H1 (cell line): ENCODE measurements around the gene GNB1L. TPM values are rescaled to one million over a fixed set of nuclear protein-coding genes. Genes with fewer than 3 reads are reported as not detected.

Experiments used
- CTCF ChIA-PET: fragments of 300-600 bp; sonication (Branson Sonifier 250); formaldehyde crosslinking; loops from one replicate; lab custom pipeline; 2021; ENCODE audit not compliant: partially characterized antibody; lab: Charles Lee
- POLR2A ChIA-PET: fragments of 300-600 bp; sonication (Branson Sonifier 250); formaldehyde crosslinking; loops from one replicate; lab custom pipeline; 2021; ENCODE audit warnings: inconsistent platforms; ENCODE audit not compliant: partially characterized antibody; lab: Charles Lee
- DNase-seq, 2 experiments: peaks; one replicate each; pipeline versions ENCODE4 v3.0.0 to v3.0.0-alpha.2; 2010 to 2022; ENCODE audit warnings: low spot score in 2 of 2, low read depth in 1 of 2, mixed read lengths in 1 of 2
- FAIRE-seq: peaks from 2 replicates; lab custom pipeline; 2011; peaks lifted over from hg19 to GRCh38; lab: Jason Lieb, UNC
- H2AFZ ChIP-seq: 2 replicates; pipeline ENCODE4 v1.8.1; 2012; ENCODE audit warnings: low read length, inconsistent platforms
- H2AK5ac ChIP-seq: 2 replicates; pipeline ENCODE4 v1.6.1; 2013; ENCODE audit warnings: low read depth, low read length
- H2BK120ac ChIP-seq: replicated peaks from 2 replicates; pipeline ENCODE3; 2013; ENCODE audit warnings: low read depth, low read length, inconsistent platforms
- H2BK12ac ChIP-seq: 2 replicates; pipeline ENCODE4 v1.6.1; 2013; ENCODE audit warnings: low read depth, low read length
- H2BK15ac ChIP-seq: 2 replicates; pipeline ENCODE4 v1.6.1; 2013; ENCODE audit warnings: low read length
- H2BK20ac ChIP-seq: 2 replicates; pipeline ENCODE4 v1.6.1; 2013; ENCODE audit warnings: low read length
- H2BK5ac ChIP-seq: 2 replicates; pipeline ENCODE4 v1.6.1; 2013; ENCODE audit warnings: low read depth, low read length
- H3K14ac ChIP-seq: 2 replicates; pipeline ENCODE4 v1.6.1; 2013; ENCODE audit warnings: inconsistent platforms; ENCODE audit not compliant: insufficient read length
- H3K18ac ChIP-seq: 2 replicates; pipeline ENCODE4 v1.6.1; 2013; ENCODE audit warnings: low read length; ENCODE audit errors: extremely low read depth
- H3K23ac ChIP-seq: 2 replicates; pipeline ENCODE4 v1.6.1; 2013; ENCODE audit warnings: inconsistent platforms; ENCODE audit not compliant: insufficient read length
- H3K23me2 ChIP-seq: 2 replicates; pipeline ENCODE4 v1.6.1; 2013; ENCODE audit warnings: low read depth, low read length
- H3K27ac ChIP-seq: 2 replicates; pipeline ENCODE4 v1.6.1; 2011; ENCODE audit warnings: low read depth, low read length, inconsistent platforms
- H3K27me3 ChIP-seq, 4 experiments: replicated peaks in 1 of 4; 1 replicate in 1 of 4; 2 replicates in 3 of 4; pipeline versions ENCODE4 v1.6.1 to v1.8.1; 2011 to 2013; ENCODE audit warnings: low read length in 3 of 4, mild to moderate bottlenecking in 3 of 4, inconsistent platforms in 2 of 4, mixed read lengths in 2 of 4, moderate library complexity in 1 of 4; ENCODE audit not compliant: control insufficient read depth in 3 of 4, insufficient read depth in 3 of 4; ENCODE audit errors: extremely low read depth in 1 of 4
- H3K36me3 ChIP-seq, 4 experiments: 2 replicates each; pipeline versions ENCODE4 v1.6.1 to v1.8.1; 2011 to 2013; ENCODE audit warnings: mild to moderate bottlenecking in 4 of 4, low read length in 3 of 4, moderate library complexity in 2 of 4, control low read depth in 1 of 4, inconsistent platforms in 1 of 4; ENCODE audit not compliant: insufficient read depth in 4 of 4, control insufficient read depth in 2 of 4
- H3K4ac ChIP-seq: replicated peaks from 2 replicates; pipeline ENCODE3; 2013; ENCODE audit warnings: low read length, low read depth, mixed read lengths, inconsistent platforms; ENCODE audit not compliant: insufficient read length
- H3K4me1 ChIP-seq, 4 experiments: replicated peaks in 1 of 4; 1 replicate in 1 of 4; 2 replicates in 3 of 4; pipeline versions ENCODE4 v1.6.1 to v1.8.1; 2011 to 2013; ENCODE audit warnings: low read length in 3 of 4, inconsistent platforms in 2 of 4, mixed read lengths in 1 of 4; ENCODE audit not compliant: insufficient read depth in 4 of 4, control insufficient read depth in 3 of 4
- H3K4me2 ChIP-seq, 2 experiments: 2 replicates each; pipeline versions ENCODE4 v1.6.1 to v1.8.1; 2011 to 2013; ENCODE audit warnings: low read depth in 2 of 2, low read length in 2 of 2, control low read depth in 1 of 2, inconsistent platforms in 1 of 2, mild to moderate bottlenecking in 1 of 2; ENCODE audit not compliant: insufficient read depth in 1 of 2
- H3K4me3 ChIP-seq, 4 experiments: fragments of 200-600, 300-600 bp in 1 of 4; sonication (generic), shearing (Covaris generic), sonication (Bioruptor Twin) in 1 of 4; 2 replicates each; pipeline versions ENCODE4 v1.5.1 to v1.8.1; 2011 to 2016; ENCODE audit warnings: low read length in 4 of 4, low read depth in 3 of 4, control low read depth in 2 of 4, inconsistent platforms in 2 of 4, mild to moderate bottlenecking in 2 of 4, mixed read lengths in 1 of 4, moderate library complexity in 1 of 4; ENCODE audit not compliant: insufficient read depth in 2 of 4; ENCODE audit errors: extremely low read depth in 1 of 4
- H3K56ac ChIP-seq: replicated peaks from 2 replicates; pipeline ENCODE3; 2013; ENCODE audit warnings: low read depth, mild to moderate bottlenecking, mixed read lengths, low read length, inconsistent platforms; ENCODE audit not compliant: insufficient read length
- H3K79me1 ChIP-seq: 2 replicates; pipeline ENCODE4 v1.6.1; 2013; ENCODE audit warnings: low read depth, low read length, control low read depth
- H3K79me2 ChIP-seq, 2 experiments: 2 replicates each; pipeline versions ENCODE4 v1.6.1 to v1.8.1; 2012 to 2013; ENCODE audit warnings: low read length in 2 of 2, mild to moderate bottlenecking in 2 of 2, inconsistent platforms in 1 of 2; ENCODE audit not compliant: insufficient read depth in 2 of 2, control insufficient read depth in 1 of 2
- H3K9ac ChIP-seq, 4 experiments: replicated peaks in 1 of 4; 1 replicate in 1 of 4; 2 replicates in 3 of 4; pipeline versions ENCODE4 v1.6.1 to v1.8.1; 2011 to 2013; ENCODE audit warnings: low read depth in 3 of 4, low read length in 3 of 4, control low read depth in 2 of 4, mild to moderate bottlenecking in 2 of 4, moderate library complexity in 2 of 4, inconsistent platforms in 1 of 4; ENCODE audit errors: extremely low read depth in 1 of 4
- H3K9me3 ChIP-seq, 2 experiments: 2 replicates each; pipeline versions ENCODE4 v1.6.1 to v1.8.1; 2012 to 2013; ENCODE audit warnings: mild to moderate bottlenecking in 2 of 2, moderate library complexity in 2 of 2, control low read depth in 1 of 2, inconsistent platforms in 1 of 2, low read depth in 1 of 2, low read length in 1 of 2, mixed read lengths in 1 of 2; ENCODE audit not compliant: insufficient read depth in 2 of 2
- H4K20me1 ChIP-seq, 2 experiments: replicated peaks in 1 of 2; 2 replicates each; pipeline versions ENCODE3 to v1.8.1; 2011 to 2013; ENCODE audit warnings: inconsistent platforms in 2 of 2, low read length in 2 of 2, mild to moderate bottlenecking in 1 of 2; ENCODE audit not compliant: insufficient read depth in 2 of 2, control insufficient read depth in 1 of 2
- H4K5ac ChIP-seq: 2 replicates; pipeline ENCODE4 v1.6.1; 2013; ENCODE audit warnings: low read length, low read depth, mixed read lengths, inconsistent platforms; ENCODE audit not compliant: insufficient read length
- H4K8ac ChIP-seq: 2 replicates; pipeline ENCODE4 v1.8.0; 2013; ENCODE audit warnings: mild to moderate bottlenecking, moderate library complexity, low read length, inconsistent platforms; ENCODE audit not compliant: insufficient read depth; ENCODE audit errors: extremely low read depth
- H4K91ac ChIP-seq: replicated peaks from 2 replicates; pipeline ENCODE3; 2013; ENCODE audit warnings: low read length, mixed read lengths, inconsistent platforms; ENCODE audit not compliant: insufficient read length
- POU5F1 ChIP-seq: IDR thresholded peaks from 2 replicates; pipeline ENCODE4 v1.6.1; 2011; ENCODE audit warnings: low read depth, mild to moderate bottlenecking, low read length, moderate library complexity
- TEAD4 ChIP-seq: IDR thresholded peaks from 2 replicates; pipeline ENCODE4 v1.6.1; 2012; ENCODE audit warnings: low read depth, low read length, inconsistent platforms, mixed read lengths
- WGBS, 2 experiments: shearing (Covaris generic) in 1 of 2; methylation state at CpG; one replicate each; pipeline versions ENCODE4 v1.1.6 to v1.1.7; 2013 to 2015; ENCODE audit warnings: low lambda C conversion rate in 2 of 2, mixed read lengths in 2 of 2, inconsistent platforms in 1 of 2, low coverage in 1 of 2, missing lambda C conversion rate in 1 of 2; ENCODE audit not compliant: insufficient replicate concordance in 2 of 2, insufficient coverage in 1 of 2, insufficient read length in 1 of 2; ENCODE audit errors: extremely low coverage in 1 of 2, missing lambda C conversion rate in 1 of 2; 5-methylcytosine and 5-hydroxymethylcytosine counted together
- polyA plus RNA-seq, 7 experiments: library from polyadenylated mRNA; depleted of rRNA in 3 of 7; stranded (reverse) in 5 of 7; unstranded in 2 of 7; fragments of >200 nt in 5 of 7; fragments of 200-250 nt in 2 of 7; gene quantifications; 1 replicate in 5 of 7; 2 replicates in 1 of 7; 4 replicates in 1 of 7; pipeline versions ENCODE4 v1.2.1 to v1.2.3, GENCODE V29; 2011 to 2013; ENCODE audit warnings: missing spikeins in 2 of 7, mixed read lengths in 2 of 7
- total RNA-seq: library from RNA; stranded (reverse); fragmentation: NEBNext Ultra II Directional; extraction: Animal tissue kit (Norgen Biotek cat#: 25700); gene quantifications from 2 replicates; pipeline ENCODE4 v1.2.1, GENCODE V29; 2021

Gene GNB1L
- total and polyA plus RNA-seq, 2 of the 8 experiments (the other 6 are each of a cell fraction or from before 2014, with no cell fraction given), result 14.0 to 15.6 TPM

- Histone ChIP-seq H4K91ac (no peak overlapping the region), H3K18ac (no peak overlapping the region), H4K8ac (no peak overlapping the region), H2BK5ac (no peak overlapping the region), H2AFZ (no peak overlapping the region), H3K79me2 (no peaks in the 10 kb centered on the region), H3K27me3 (peaks cover 41 to 57% (median 55%) of the 10 kb centered on the region in 4 experiments), H2BK120ac (no peak overlapping the region), H3K36me3 (peaks cover 0 to 3% (median 0%) of the 10 kb centered on the region in 4 experiments; a peak in 1 of 8 replicates), H4K5ac (no peak overlapping the region), H2BK15ac (no peak overlapping the region), H3K4me3 (no peak overlapping the region), H3K56ac (no peak overlapping the region), H3K79me1 (no peaks in the 10 kb centered on the region), H3K23me2 (peaks cover under 1% of the 10 kb centered on the region; the same call in 1 of the 2 replicates), H2BK12ac (peak overlapping the region; percentile 60; the same call in 1 of the 2 replicates), H3K9me3 (no peaks in the 10 kb centered on the region), H3K23ac (no peak overlapping the region), H3K27ac (no peak overlapping the region), H4K20me1 (peaks cover 3 to 4% of the 10 kb centered on the region in 2 experiments), H2AK5ac (no peak overlapping the region), H3K9ac (no peak overlapping the region), H3K4me2 (no peak overlapping the region), H3K4ac (no peak overlapping the region), H2BK20ac (no peak overlapping the region), H3K4me1 (peaks cover 0 to 15% (median 7%) of the 10 kb centered on the region in 4 experiments; a peak in 6 of 7 replicates), H3K14ac (no peak overlapping the region)
- POLR2A ChIA-PET, result interaction anchor here (1.5 kb wide), 1 partner anchor 9 kb away, joined by 5 read pairs; no protein-coding TSS in a partner anchor
- no peak for FAIRE-seq
- CTCF ChIA-PET, result interaction anchor here (0.7 to 3.2 kb wide), 19 partner anchors 9 to 177 kb away, joined by 3 to 23 read pairs (median 4); partner anchors contain the start of gene GP1BB
- no peak for DNase-seq
- TF ChIP-seq TEAD4 (0 out of 2 replicates have a peak, but pooled peaks have one; percentile 8), POU5F1 (no peak)
- 82% methylated on average over 25 of the region's 25 CpGs; no CpG with 5 or more reads in 1 of the 2 experiments for WGBS, 2 experiments
These were observed 84.1 kb downstream of the GNB1L start for GRCh38 chr22:19770349-19771220.
